ENCODE results near the gene ANG.

ANG gene

DNA sequence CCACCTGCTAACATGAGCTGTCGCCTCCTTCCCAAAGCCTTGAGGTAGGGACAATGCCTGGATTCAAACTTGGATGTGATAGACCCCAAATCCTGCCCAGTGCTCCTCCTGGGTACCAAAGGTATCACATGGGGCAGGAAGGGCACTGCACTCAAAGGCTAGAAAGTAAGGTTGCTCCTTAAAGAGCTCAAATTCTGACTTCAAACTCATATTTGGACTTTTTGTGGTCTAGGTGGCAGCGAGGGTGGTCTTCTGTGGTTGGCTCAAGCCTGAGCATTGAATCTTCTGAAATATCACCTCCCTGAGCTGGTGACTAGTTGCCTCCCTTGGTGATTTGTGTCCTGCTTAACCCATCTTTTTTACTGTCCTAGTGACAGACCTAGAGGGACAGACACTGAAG, 12.5 kb upstream of the ANG start:
- DNase-seq (ENCODE audit: low read depth in 2 of 2), result no peak
- TF ChIP-seq, protein P1, sequence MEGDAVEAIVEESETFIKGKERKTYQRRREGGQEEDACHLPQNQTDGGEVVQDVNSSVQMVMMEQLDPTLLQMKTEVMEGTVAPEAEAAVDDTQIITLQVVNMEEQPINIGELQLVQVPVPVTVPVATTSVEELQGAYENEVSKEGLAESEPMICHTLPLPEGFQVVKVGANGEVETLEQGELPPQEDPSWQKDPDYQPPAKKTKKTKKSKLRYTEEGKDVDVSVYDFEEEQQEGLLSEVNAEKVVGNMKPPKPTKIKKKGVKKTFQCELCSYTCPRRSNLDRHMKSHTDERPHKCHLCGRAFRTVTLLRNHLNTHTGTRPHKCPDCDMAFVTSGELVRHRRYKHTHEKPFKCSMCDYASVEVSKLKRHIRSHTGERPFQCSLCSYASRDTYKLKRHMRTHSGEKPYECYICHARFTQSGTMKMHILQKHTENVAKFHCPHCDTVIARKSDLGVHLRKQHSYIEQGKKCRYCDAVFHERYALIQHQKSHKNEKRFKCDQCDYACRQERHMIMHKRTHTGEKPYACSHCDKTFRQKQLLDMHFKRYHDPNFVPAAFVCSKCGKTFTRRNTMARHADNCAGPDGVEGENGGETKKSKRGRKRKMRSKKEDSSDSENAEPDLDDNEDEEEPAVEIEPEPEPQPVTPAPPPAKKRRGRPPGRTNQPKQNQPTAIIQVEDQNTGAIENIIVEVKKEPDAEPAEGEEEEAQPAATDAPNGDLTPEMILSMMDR (IDR thresholded peaks at IDR 0.05; ENCODE audit: low read depth, low read length), result no peak
- H3K4me3 ChIP-seq (replicated peaks in 1 of 2; ENCODE audit: low read depth in 2 of 2, low read length in 2 of 2), result no peak overlapping the region

DNA sequence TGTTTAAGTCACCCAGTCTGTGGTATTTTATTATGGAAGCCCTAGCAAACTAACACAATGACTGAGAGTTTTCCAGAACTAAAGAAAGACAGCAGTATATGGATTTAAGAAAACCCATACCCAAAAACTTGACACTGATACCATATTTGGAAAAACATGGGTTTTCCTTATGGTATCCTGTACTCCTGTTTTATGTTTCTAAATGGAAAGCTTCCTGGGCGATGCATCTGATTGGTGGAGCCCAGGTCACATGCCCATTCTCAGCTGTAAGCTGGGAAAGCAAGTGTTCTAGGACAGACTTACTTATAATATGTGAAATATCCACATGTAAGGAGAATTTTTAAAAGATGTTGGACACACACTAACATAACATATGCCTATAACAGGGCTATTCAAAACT, 8.7 kb upstream of the ANG start:
- peak; percentile 43 to 53 for DNase-seq (ENCODE audit: low read depth in 2 of 2)
- no peak overlapping the region for H3K4me3 ChIP-seq (replicated peaks in 1 of 2; ENCODE audit: low read depth in 2 of 2, low read length in 2 of 2)
- TF ChIP-seq, protein P1 (IDR thresholded peaks at IDR 0.05; ENCODE audit: low read depth, low read length), result no peak

DNA sequence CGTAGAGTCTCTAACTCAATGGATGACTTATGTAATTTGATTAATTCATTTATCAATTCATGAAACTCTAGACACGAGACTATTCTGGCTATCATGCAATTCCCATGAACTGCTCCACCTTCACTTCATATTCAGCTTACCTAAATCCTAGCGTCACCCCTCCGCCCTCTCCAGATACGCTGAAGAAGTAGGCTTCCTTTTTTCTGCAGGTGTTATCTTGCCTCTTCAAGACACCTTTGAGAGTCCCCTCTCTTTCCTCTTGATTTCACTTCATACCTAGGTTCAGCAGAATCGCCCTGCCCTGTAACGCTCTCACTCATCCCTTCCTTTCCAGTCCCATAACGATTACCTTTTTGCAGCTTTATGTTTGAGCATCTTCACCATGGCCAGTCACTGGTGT, 8.2 kb upstream of the ANG start:
- no peak overlapping the region for H3K4me3 ChIP-seq (replicated peaks in 1 of 2; ENCODE audit: low read depth in 2 of 2, low read length in 2 of 2)
- TF ChIP-seq, protein P1 (IDR thresholded peaks at IDR 0.05; ENCODE audit: low read depth, low read length), result no peak
- DNase-seq (ENCODE audit: low read depth in 2 of 2), result no peak

DNA sequence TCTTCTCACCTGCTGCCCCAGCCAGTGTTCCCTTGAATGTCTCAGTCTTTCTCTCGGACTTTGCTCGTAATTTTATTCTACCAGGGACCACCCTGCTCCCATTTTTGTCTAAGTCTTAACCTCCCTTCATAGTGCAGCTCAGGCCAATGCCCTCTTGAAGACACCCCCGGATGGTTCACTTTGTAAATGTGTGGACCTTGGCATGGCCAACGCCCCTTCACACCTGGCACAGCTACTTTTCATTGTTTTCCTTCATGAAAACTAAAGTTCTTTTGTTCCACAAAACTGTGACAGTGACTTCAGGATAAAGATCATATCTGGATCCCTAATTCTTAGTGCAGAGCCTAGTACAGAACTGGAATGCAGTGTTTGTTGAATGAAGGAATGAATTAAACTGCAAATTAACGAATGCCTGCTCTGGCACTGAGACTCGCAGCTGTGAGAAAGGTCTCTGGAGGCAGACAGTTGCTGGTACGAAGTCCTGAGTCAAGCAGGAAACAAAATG, 7.7 kb upstream of the ANG start:
- H3K4me3 ChIP-seq (replicated peaks in 1 of 2; ENCODE audit: low read depth in 2 of 2, low read length in 2 of 2), result peak overlapping the region; percentile 82 to 91
- no peak for DNase-seq (ENCODE audit: low read depth in 2 of 2)
- TF ChIP-seq, protein P1 (IDR thresholded peaks at IDR 0.05; ENCODE audit: low read depth, low read length), result no peak

DNA sequence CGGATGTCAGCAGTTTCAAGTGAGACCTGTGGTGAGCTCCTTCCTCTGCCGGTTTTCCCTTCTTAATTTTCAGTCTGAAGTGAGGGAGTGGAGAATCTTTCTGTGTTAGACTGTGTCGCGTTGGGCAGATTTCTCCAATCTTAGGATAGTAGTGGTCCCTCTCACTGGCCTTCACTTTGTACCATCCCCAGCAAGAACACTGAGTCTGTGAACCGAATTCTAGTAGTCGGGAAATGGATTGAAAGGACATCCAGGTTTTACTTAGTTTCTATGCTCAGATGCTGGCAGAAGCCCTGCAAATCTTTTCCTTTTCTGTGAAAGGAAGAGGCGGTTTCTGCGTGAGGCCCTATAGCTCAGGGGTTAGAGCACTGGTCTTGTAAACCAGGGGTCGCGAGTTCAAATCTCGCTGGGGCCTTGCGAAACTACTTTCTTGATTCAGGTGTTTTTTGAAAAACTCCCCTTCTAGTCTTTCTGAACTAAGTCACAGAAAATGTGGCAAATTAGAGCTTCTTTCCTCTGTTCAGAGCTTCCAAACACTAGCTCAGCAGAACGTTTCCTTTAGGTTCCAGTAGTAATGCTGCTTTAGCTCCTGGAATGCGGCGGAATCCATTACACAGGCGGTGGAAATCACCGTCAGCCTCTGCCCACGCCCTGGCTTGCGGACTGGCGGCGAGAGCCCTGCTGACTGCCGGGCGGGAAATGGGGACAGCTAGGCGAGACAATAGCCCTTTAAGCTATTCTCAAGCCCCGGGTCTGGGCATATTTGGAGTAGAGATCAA, 7.0 kb upstream of the ANG start:
- peak; percentile 91 to 95 for DNase-seq (ENCODE audit: low read depth in 2 of 2)
- H3K4me3 ChIP-seq (replicated peaks in 1 of 2; ENCODE audit: low read depth in 2 of 2, low read length in 2 of 2), result peak overlapping the region; percentile 82 to 91
- TF ChIP-seq, protein P1 (IDR thresholded peaks at IDR 0.05; ENCODE audit: low read depth, low read length), result no peak

DNA sequence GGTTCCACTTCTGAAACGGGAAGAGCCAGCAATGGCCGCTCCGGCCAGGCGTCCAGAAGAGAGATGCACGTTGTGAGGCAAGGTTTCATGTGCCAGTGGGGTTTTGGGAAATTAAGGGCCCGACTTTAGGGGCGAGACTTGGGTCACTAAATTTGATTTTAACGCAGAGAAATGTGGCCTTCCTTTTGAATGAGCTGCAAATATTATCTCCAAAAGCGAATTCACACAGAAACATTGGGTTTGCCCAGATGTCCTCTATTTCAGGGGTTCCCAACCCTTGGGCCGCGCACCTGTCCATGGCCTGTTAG, 6.5 kb upstream of the ANG start:
- DNase-seq (ENCODE audit: low read depth in 2 of 2), result no peak
- H3K4me3 ChIP-seq (replicated peaks in 1 of 2; ENCODE audit: low read depth in 2 of 2, low read length in 2 of 2), result peak overlapping the region; percentile 82 to 91

More for the DNA sequence above, 6.5 kb upstream of the ANG start:
- TF ChIP-seq, protein P1 (IDR thresholded peaks at IDR 0.05; ENCODE audit: low read depth, low read length), result no peak

All from cardiac fibroblast (primary cell).